ENCODE data around the gene SAXO1. TPM values are rescaled to one million over a fixed set of nuclear protein-coding genes. Genes with fewer than 3 reads are reported as not detected.

The SAXO1 gene
- total RNA-seq, 1 donor from 2014 or later = 0.02 TPM

DNA sequence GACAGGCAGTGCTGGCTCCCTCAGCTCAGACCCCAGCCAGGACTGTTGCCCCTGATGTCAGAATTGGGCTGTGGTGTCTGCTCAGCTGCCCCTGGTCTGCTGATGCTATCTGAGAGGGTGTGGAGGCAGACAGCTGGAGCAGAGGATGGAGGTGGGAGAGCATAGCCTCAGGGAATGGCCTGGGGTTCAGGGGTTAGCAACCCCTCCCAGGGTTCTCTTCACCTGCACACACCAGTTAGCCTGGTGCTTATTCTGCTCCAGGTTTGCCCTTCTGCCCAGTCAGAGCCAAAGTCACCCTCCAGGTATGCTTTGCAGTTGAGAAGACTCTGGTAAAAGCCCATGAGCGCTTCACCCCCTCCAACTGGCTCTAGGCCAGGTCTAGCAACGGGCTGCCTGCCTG, 109.8 kb downstream of the SAXO1 start:
- TF ChIP-seq, protein P1, sequence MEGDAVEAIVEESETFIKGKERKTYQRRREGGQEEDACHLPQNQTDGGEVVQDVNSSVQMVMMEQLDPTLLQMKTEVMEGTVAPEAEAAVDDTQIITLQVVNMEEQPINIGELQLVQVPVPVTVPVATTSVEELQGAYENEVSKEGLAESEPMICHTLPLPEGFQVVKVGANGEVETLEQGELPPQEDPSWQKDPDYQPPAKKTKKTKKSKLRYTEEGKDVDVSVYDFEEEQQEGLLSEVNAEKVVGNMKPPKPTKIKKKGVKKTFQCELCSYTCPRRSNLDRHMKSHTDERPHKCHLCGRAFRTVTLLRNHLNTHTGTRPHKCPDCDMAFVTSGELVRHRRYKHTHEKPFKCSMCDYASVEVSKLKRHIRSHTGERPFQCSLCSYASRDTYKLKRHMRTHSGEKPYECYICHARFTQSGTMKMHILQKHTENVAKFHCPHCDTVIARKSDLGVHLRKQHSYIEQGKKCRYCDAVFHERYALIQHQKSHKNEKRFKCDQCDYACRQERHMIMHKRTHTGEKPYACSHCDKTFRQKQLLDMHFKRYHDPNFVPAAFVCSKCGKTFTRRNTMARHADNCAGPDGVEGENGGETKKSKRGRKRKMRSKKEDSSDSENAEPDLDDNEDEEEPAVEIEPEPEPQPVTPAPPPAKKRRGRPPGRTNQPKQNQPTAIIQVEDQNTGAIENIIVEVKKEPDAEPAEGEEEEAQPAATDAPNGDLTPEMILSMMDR (IDR thresholded peaks at IDR 0.05) = no peak
- no peak overlapping the region for H3K27ac Mint-ChIP-seq
- no peaks in the 10 kb centered on the region for H3K36me3 Mint-ChIP-seq (ENCODE audit: low read depth)
- no peaks in the 10 kb centered on the region for H3K4me1 Mint-ChIP-seq
- no peak for ATAC-seq (ENCODE audit: low read depth)
- H3K9me3 Mint-ChIP-seq = no peaks in the 10 kb centered on the region
- intact Hi-C loops (cut with micrococcal nuclease) = no loop called here
- ChIA-PET POLR2A (no interaction called here), CTCF (no interaction called here)
- H3K27me3 Mint-ChIP-seq = no peaks in the 10 kb centered on the region
- no peak for DNase-seq
- H3K4me3 Mint-ChIP-seq = no peak overlapping the region

DNA sequence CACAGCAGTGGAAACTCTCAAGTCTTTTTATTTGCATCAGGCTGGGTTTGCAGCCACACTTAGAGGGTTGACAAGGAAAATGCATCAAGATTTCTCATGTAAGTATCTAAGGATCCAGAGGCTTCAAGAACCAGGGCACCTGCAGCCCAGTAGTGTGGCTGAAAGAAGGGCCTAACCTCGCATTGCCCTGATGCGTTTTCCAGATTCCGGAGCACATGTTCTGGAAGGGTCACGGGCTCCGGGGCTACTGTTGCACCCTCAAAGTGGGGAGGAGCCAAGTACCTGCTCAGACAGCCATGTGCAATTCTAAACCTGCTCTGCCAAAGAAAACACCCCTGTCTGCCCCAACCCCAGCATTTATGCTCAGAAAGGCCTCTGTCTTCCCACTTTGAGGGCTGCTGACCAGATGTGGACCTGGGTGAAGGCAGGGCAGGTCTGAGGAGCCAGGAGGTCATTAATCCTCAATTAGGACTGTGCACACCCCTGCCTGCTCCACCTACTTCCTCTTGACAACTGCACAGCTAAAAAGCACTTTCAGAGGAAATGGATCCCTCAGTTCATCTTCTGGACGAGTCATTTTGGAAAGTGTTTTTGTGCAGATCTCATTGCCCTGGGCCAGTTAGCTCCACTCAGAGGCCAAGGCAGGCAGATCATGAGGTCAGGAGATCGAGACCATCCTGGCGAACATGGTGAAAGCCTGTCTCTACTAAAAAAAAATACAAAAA, 110.7 kb downstream of the SAXO1 start:
- no peak for ATAC-seq (ENCODE audit: low read depth)
- TF ChIP-seq, protein P1 (IDR thresholded peaks at IDR 0.05) = no peak
- H3K27ac Mint-ChIP-seq = no peak overlapping the region
- DNase-seq = no peak
- H3K4me3 Mint-ChIP-seq = no peak overlapping the region
- ChIA-PET POLR2A (no interaction called here), CTCF (no interaction called here)
- intact Hi-C loops (cut with micrococcal nuclease) = no loop called here
- no peaks in the 10 kb centered on the region for H3K27me3 Mint-ChIP-seq
- no peaks in the 10 kb centered on the region for H3K9me3 Mint-ChIP-seq
- no peaks in the 10 kb centered on the region for H3K4me1 Mint-ChIP-seq
- no peaks in the 10 kb centered on the region for H3K36me3 Mint-ChIP-seq (ENCODE audit: low read depth)

DNA sequence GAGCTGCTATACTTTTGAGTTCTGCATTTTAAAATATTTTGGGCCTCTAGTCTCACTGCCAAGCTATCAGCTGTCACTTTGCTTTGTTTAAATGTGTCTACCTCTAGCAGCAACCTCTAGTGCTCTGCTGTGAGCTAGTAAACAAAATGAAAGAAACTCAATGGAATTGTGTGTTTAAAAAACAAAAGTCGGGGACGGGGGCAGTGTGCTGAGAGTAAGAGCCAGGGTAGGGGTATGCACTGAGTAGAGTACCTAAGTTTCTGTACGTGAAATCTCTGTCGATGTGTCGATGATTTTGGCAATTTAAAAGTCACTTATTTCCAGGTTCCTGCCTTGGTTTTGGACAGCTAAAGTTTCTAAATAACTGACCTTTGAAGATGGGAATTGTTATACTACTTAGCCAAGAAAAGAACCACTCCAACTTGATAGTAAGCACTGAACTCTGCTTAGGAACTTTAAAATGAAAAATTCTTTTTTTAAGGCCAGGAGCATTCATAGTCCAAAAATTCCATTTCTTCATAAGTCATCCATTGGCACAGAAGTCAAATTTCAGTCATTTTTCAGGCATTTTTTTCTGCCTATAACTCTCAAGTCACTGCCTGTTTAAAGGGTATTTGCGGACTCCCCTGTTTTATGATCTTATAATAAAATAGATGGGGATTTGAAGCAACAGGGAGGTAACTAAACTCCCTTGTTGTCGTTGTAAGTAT, 111.5 kb downstream of the SAXO1 start:
- POLR2A ChIA-PET = no interaction called here
- H3K9me3 Mint-ChIP-seq = no peaks in the 10 kb centered on the region
- no peak overlapping the region for H3K27ac Mint-ChIP-seq
- H3K4me3 Mint-ChIP-seq = no peak overlapping the region
- intact Hi-C loops (cut with micrococcal nuclease) = no loop called here
- ATAC-seq (ENCODE audit: low read depth) = no peak
- TF ChIP-seq, protein P1 (IDR thresholded peaks at IDR 0.05) = no peak
- no peak for DNase-seq
- H3K27me3 Mint-ChIP-seq = no peaks in the 10 kb centered on the region
- CTCF ChIA-PET = no interaction called here
- H3K4me1 Mint-ChIP-seq = no peaks in the 10 kb centered on the region
- no peaks in the 10 kb centered on the region for H3K36me3 Mint-ChIP-seq (ENCODE audit: low read depth)

DNA sequence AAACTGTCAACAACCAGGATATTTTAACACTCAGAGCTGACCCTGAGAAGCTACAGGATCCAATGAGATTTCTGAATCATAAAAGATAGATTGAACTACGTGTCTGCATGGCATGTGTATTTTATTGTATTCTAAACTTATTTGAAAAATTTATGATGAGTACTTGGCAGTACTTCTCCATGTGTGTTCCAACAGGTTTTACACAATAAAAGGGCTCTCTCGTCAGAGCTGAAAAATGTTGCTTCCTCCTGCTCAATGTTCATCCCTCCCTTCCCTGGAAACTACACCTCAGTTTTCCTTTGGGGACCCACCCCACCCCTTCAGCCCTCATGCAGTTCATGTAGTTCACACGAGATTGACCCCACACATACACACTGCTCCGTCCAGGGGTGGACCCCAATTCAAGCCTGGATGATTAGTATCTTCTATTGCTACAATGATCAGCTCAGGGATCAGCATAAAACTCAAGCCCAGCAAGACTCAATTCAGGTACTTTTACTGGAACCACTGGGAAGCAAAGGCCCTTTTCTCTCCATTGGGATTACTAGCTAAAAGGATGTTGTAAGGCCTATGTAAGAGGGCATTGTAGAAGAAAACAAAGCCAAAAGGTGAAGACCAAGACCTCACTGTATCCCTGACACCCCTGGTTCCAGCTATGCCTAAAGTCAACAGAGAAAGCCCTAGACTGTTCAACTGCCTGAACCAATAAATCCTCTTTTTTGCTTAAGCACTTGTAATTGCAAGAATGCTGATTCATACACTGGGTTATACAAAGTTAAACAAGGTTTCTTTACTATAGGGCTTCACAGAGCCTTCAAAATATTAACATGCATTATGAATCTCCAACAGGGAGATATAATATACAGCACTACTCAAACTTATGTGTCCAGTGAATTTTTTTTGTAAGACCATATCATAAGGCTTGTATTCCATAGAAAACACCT, 112.6 kb downstream of the SAXO1 start:
- no peak overlapping the region for H3K27ac Mint-ChIP-seq
- TF ChIP-seq, protein P1 (IDR thresholded peaks at IDR 0.05) = no peak
- H3K9me3 Mint-ChIP-seq = no peaks in the 10 kb centered on the region
- H3K36me3 Mint-ChIP-seq (ENCODE audit: low read depth) = no peaks in the 10 kb centered on the region
- H3K4me3 Mint-ChIP-seq = no peak overlapping the region
- ChIA-PET POLR2A (no interaction called here), CTCF (no interaction called here)
- no peaks in the 10 kb centered on the region for H3K4me1 Mint-ChIP-seq
- intact Hi-C loops (cut with micrococcal nuclease) = no loop called here
- DNase-seq = no peak
- H3K27me3 Mint-ChIP-seq = no peaks in the 10 kb centered on the region
- ATAC-seq (ENCODE audit: low read depth) = no peak
